Cardiac muscle cell (in vitro differentiated cells and primary cell): ENCODE measurements around the gene TFIP11. TPM values are rescaled to one million over a fixed set of nuclear protein-coding genes. Genes with fewer than 3 reads are reported as not detected.

ENCODE experiments used
- DNase-seq, 2 donors: peaks; one replicate each; pipeline versions ENCODE4 v3.0.0 to v3.0.0-alpha.2; 2010 to 2017; ENCODE audit warnings: low read depth in 1 of 2, low spot score in 1 of 2
- H3K27ac ChIP-seq: fragments of 200-600 bp; sonication (generic); 2 replicates; pipeline ENCODE4 v1.5.1; 2016
- H3K27me3 ChIP-seq: fragments of 200-600 bp; sonication (generic); 2 replicates; pipeline ENCODE4 v1.6.0; 2016; ENCODE audit warnings: control low read depth
- H3K36me3 ChIP-seq: fragments of 200-600 bp; sonication (generic); 2 replicates; pipeline ENCODE4 v1.5.1; 2016; ENCODE audit warnings: control low read depth
- H3K4me1 ChIP-seq: fragments of 200-600 bp; sonication (generic); 2 replicates; pipeline ENCODE4 v1.8.1; 2017; ENCODE audit warnings: low read depth, mild to moderate bottlenecking, mixed run types
- H3K4me3 ChIP-seq: fragments of 200-600 bp; sonication (generic); 2 replicates; pipeline ENCODE4 v1.5.1; 2016; ENCODE audit warnings: mild to moderate bottlenecking
- H3K9me3 ChIP-seq: fragments of 200-600 bp; sonication (generic); 2 replicates; pipeline ENCODE4 v1.5.1; 2017; ENCODE audit warnings: low read depth, mild to moderate bottlenecking, control low read depth
- polyA plus RNA-seq: library from polyadenylated mRNA; unstranded; fragments of >200 nt; fragmentation: Nextera tagmentation; extraction: Ambion mirVana; gene quantifications from 2 replicates; pipeline ENCODE4 v1.2.1, GENCODE V29; 2016
- total RNA-seq: library from RNA; depleted of rRNA; stranded (reverse); fragments of >200 nt; gene quantifications from 2 replicates; pipeline ENCODE4 v1.2.3, GENCODE V29; 2016
- TF ChIP-seq, protein P1 (sequence below): IDR thresholded peaks from 2 replicates; pipeline ENCODE4 v1.5.1; 2012; ENCODE audit warnings: low read depth, mild to moderate bottlenecking, low read length

Gene TFIP11
- total RNA-seq (17.4 and 24.6 TPM in 2 replicates), polyA plus RNA-seq (25.2 and 25.5 TPM in 2 replicates)

DNA sequence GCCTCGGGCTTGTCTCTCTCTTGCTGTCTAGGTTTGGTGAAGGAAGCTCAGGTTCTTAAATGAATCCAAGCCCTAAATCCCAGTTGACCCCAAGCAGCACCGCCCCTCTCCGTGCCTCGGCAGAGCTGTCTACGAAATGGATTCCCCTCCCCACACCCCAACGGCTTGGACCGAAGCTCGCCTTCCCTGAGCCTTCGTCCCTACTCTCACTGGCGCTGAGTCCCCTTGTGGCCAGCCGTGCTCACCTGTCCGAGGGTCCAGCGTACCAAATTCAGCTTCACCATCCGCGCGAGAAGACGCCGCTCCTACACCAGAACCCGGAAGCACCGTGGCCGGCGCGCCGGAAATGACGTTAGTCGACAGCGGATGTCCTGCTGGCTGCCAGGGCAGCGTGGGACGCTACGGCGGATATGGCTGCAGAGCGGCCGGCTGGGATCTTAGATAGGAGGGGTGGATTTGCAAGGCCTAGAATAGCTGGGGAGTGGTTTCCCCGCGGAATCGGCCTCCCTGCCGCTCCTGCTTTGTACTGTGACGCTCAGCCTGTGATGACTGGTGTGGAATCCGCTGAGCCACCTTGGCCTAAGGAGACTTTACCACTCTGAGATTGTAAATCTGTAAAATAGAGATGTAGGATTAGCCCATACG, at the start of gene TFIP11:
Gene TFIP11, minus strand, starts transcription at position 325 of the 645 bp plus-strand sequence. CDS start 2,201 bp downstream, outside the sequence.
- Histone ChIP-seq H3K27ac (peak within 1 kb of the TSS; percentile 79), H3K4me1 (peaks cover 7% of the 10 kb centered on the region), H3K36me3 (peaks cover 23% of the 10 kb centered on the region), H3K27me3 (no peaks in the 10 kb centered on the region), H3K9me3 (no peaks in the 10 kb centered on the region), H3K4me3 (peak within 1 kb of the TSS; percentile 79)
- peak; percentile 95 to 97 for DNase-seq
- TF ChIP-seq, protein P1, sequence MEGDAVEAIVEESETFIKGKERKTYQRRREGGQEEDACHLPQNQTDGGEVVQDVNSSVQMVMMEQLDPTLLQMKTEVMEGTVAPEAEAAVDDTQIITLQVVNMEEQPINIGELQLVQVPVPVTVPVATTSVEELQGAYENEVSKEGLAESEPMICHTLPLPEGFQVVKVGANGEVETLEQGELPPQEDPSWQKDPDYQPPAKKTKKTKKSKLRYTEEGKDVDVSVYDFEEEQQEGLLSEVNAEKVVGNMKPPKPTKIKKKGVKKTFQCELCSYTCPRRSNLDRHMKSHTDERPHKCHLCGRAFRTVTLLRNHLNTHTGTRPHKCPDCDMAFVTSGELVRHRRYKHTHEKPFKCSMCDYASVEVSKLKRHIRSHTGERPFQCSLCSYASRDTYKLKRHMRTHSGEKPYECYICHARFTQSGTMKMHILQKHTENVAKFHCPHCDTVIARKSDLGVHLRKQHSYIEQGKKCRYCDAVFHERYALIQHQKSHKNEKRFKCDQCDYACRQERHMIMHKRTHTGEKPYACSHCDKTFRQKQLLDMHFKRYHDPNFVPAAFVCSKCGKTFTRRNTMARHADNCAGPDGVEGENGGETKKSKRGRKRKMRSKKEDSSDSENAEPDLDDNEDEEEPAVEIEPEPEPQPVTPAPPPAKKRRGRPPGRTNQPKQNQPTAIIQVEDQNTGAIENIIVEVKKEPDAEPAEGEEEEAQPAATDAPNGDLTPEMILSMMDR: no peak

DNA sequence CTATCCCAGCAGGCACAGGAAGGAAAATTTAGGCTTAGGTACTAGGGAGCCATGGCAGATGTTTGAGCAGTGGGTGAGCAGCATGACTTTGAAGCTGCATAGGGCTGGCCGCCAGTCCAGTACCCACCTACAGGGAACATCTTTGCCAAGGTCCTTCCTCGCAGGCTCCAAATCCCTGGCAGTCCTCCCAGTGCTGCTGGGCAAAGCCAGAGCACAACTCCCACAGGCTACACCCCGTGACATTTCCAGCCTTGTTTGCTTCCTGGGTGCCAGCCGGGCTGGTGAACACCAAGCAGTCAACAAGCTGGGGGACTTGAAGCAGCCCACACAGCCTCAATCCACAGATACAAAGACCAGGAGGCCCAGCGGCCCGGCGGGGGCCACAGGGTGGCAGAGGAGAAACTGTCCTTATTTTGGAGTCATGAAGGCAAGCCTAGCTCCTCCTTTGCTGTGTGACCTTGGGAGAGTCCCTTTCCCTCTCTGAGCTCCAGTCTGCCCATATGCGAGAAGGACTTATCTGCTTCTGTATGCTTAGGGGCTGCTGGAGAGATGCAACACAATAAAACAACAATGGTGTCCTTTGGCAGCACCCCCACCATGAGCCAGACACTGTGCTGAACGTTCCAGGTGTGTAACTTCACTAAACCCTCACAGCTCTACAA, 49.6 kb upstream of the TFIP11 start:
- Histone ChIP-seq H3K9me3 (no peaks in the 10 kb centered on the region), H3K36me3 (no peaks in the 10 kb centered on the region), H3K27ac (no peak overlapping the region), H3K4me3 (no peak overlapping the region), H3K27me3 (no peaks in the 10 kb centered on the region), H3K4me1 (no peaks in the 10 kb centered on the region)
- DNase-seq: no peak
- TF ChIP-seq, protein P1: no peak

DNA sequence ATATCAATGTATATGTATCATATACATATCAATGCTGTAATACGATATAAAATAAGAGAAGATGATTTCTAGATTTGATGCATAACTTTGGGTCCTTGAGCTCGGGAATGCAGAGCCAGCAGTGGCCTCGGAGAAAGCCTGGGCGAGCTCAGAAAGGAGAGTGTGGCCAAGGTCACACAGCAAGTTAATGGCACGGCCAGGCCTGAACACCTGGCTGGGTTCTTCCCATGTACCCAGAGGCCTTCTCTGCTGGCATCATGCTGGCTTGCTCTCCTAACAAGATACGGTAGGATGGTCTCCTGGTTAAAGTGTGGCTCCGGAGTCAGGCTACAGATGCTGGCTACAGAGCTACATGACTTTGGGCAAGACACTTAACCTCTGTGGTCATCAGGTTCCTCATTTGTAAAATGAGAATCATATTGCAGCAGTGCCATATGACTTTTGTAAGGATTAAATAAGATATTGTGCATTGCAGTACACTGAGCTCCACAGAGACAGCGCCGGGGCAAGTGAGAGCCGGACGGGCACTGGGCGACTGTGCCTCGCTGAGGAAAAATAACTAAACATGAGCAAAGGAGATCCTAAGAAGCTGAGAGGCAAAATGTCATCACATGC, 47.8 kb upstream of the TFIP11 start:
- TF ChIP-seq, protein P1: no peak
- DNase-seq: no peak
- H3K27ac ChIP-seq: no peak overlapping the region
- no peaks in the 10 kb centered on the region for H3K27me3 ChIP-seq
- H3K4me1 ChIP-seq: no peaks in the 10 kb centered on the region
- H3K9me3 ChIP-seq: no peaks in the 10 kb centered on the region
- H3K4me3 ChIP-seq: no peak overlapping the region
- no peaks in the 10 kb centered on the region for H3K36me3 ChIP-seq

DNA sequence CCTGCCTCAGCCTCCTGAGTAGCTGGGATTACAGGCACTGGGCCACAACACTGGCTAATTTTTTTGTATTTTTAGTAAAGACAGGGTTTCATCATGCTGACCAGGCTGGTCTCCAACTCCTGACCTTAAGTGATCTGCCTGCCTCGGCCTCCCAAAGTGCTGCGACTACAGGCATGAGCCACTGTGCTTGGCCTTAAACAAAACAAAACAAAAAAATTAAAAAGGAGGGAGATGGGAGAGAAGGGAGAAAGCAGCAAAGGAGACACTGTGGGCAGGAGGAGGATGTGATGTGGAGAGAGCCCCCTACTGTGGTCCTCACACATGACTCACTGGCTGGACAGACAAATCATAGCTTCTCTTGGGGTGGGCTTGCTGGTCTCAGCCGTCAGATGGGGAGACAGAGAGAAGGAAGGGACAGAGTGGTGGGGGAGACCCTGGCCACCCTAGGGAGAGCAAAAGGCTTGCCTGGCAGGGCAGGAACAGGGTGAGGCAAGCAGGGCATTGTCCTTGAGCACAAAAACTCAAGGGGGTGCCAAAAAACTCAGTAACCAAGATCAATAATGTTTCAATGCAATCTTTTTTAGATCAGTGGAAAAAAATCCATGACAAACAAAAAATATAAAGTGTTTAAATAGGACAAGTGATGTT, 46.1 kb upstream of the TFIP11 start:
- Histone ChIP-seq H3K4me3 (no peak overlapping the region), H3K4me1 (no peaks in the 10 kb centered on the region), H3K9me3 (no peaks in the 10 kb centered on the region), H3K27me3 (no peaks in the 10 kb centered on the region), H3K27ac (no peak overlapping the region), H3K36me3 (no peaks in the 10 kb centered on the region)
- peak in 1 of 2 donors; percentile 27 for DNase-seq
- TF ChIP-seq, protein P1: no peak

DNA sequence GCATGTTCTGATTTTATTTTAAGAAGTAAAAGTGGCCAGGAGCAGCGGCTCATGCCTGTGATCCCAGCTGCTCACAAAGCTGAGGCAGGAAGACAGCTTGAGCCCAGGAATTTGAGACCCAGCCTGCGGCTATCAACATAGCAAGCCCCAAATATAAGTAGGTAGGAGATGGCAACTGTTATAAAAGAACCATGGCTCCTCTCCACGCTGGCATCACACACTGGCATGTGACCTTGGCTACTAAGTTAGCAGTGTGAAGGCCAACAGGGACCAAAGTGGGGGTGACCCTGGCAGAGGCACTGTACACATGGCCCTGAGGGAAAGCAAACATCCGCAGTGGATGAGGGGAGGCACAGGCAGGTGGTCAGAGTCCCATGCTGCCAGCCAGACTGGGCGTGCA, 44.6 kb upstream of the TFIP11 start:
- Histone ChIP-seq H3K27me3 (no peaks in the 10 kb centered on the region), H3K4me3 (no peak overlapping the region), H3K27ac (no peak overlapping the region), H3K9me3 (no peaks in the 10 kb centered on the region), H3K4me1 (no peaks in the 10 kb centered on the region), H3K36me3 (no peaks in the 10 kb centered on the region)
- TF ChIP-seq, protein P1: no peak
- no peak for DNase-seq
